HS-5 (cell line): ENCODE measurements around the gene SUGCT.
"Not testable (repeated sequence)": the region's sequence is repeated elsewhere in the genome, so short reads cannot be mapped to it uniquely, and the experiment has no call there.

Experiments used
- DNase-seq: peaks from one replicate; pipeline ENCODE4 v3.0.0-alpha.2; 2012; ENCODE audit warnings: low read depth

The SUGCT gene

DNA sequence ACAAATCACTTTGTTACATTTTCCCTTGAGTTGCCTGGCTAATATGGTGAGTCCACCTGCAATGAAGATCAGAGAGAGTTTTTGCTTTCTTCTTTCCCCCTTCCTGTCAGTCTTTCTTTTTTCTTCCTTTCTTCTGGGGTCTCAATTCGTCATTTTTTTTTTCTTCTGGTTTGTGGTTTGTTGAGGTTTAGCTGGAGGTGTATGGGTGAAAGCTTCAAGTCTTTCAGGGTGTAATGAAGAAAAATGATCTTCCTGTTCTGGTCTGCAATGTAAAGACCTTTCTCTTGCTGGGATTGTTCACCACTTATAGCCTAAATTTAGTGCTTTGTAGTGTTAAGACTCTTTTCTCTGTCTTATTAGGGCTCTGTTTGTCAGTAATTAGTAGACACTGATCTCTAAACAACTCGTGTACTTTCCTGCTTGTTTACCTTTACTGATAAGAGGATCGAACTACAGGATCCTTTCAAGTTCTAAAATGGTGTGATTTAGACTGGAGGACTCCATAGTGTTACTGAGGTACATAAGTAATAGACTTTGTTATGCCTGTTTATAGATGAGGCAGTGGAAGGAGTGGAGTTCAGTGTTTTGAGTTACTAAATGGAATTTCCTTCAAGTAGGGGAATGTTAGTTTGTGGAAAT is 129.1 kb downstream of the SUGCT start:
- DNase-seq, result no peak

DNA sequence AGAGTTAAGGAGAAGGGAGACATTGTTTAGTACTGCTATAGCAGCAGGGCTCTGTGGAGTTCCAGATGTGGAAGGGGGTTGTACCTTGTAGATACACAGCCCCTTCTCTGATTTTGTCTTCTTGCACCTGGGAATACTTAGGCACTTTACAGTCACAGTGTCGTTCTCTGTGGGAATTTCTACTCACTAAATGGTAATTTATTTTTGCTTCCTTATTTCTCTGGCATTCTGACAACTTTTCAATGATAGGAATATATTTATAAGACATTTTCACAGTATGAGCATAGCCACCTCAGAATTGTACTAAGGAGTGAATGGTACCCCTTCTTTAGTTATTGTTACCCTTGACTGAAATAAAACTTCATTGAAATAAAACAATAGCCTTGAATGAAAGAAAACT is 132.8 kb downstream of the SUGCT start:
- no peak for DNase-seq

- not testable (repeated sequence) for DNase-seq
Observed at GRCh38 chr7:40268810-40269209, 134.0 kb downstream of the SUGCT start.

DNA sequence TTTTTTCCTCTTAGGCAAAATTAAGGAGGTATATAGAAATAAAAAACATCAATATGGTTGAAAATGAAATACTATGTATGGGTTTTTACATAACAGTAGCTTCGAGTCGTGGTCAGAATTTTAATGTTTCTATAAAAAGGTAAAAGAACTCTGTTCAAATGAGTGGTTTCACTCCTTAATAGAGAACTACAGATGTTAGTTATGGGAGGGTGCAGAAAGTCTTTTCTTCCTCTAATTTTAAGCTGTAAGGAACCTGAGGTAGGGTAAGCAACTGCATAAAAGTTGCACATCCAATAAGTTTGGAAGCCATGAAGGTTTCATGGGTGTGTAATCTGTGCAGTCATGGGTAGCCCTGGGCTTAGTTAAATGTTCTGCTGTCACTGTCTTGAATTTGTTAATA is 141.3 kb downstream of the SUGCT start:
- DNase-seq, result no peak

GRCh38 chr7:40279991-40280390 is 145.2 kb downstream of the SUGCT start:
- DNase-seq, result no peak

GRCh38 chr7:40282858-40283257 is 148.1 kb downstream of the SUGCT start:
- DNase-seq, result no peak

- no peak for DNase-seq
Observed at GRCh38 chr7:40283391-40283790, 148.6 kb downstream of the SUGCT start.

DNA sequence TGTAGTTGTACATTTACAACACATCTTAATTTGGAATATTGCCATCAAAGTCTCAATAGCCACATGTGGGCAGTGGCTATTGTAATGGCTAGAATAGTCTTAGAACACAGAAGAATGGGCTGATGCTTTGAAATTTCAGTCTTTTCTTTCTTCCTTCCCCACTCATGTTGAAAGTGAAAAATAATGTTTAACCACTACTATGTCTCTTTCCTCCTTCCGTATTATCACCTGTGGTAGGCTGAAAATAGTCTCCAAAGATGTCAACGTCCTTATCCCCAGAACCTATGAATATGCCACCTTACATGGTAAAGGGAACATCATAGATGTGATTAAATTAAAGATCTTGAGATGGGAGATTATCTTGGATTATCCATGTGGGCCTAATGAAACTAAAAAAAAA is 154.0 kb downstream of the SUGCT start:
- no peak for DNase-seq

- DNase-seq, result peak; percentile 73
Observed at GRCh38 chr7:40297741-40298311, 163.0 kb downstream of the SUGCT start.

DNA sequence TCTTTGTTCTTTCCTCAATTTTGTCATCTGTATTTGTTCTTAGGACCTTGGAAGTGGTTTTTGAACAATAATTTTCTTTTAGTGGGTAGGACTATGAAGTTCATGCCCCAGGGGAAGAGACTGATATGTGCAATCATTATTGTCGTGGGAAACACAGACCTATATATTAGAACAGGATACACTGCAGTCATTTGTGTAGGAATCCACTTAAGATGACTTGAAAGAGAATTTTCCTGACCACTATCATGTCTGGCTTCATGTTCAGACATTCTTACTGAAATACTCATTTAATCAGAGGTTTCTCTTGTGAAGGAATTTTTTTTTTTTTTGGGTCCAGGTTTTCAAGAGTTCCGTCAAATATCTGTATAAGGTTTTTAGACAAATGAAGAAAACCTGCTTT is 163.6 kb downstream of the SUGCT start:
- DNase-seq, result peak; percentile 57

DNA sequence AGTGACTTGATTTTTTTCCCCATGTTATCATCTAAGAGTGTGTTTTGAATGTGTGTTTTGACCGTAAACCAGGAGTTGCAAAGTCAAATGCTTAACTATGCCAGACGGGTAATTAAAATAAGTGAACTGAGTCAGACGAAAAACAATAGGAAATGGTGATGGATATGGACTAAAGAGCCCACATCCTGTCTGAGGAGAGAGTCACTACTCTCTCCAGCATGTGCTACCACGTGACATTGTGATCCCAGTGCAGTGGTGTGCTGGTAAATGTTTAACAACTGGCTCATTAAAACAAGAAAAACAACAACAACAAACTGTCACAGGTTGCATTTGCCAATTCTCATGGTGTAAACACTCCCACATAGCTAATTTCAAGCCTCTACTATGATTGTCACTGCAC is 164.3 kb downstream of the SUGCT start:
- peak; percentile 85 for DNase-seq

DNA sequence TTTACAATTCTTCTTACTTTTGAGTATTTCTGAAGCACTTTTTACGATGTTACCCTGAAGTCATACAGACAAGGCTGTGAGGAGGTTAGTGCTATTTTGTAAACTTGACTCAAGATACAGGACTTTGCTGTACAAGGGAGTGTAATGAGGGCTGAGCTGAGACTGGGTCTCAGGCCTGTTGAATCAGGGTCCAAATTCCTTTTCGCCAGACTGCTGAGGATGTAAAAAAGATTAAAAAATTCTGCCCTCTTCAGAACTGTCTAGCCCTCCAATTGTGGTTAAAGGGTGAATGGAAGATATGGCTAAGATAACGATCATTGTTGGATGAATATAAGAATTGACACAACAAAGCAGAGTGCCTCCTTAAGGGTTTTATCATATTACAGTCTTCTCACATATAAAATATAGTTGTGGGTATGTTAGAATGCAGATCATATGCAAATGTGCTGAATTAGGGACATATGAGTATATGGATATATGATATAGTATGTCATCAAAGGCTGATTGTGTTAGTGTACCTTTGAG is 165.4 kb downstream of the SUGCT start:
- DNase-seq, result no peak

GRCh38 chr7:40301486-40302068 is 166.8 kb downstream of the SUGCT start:
- DNase-seq, result no peak

DNA sequence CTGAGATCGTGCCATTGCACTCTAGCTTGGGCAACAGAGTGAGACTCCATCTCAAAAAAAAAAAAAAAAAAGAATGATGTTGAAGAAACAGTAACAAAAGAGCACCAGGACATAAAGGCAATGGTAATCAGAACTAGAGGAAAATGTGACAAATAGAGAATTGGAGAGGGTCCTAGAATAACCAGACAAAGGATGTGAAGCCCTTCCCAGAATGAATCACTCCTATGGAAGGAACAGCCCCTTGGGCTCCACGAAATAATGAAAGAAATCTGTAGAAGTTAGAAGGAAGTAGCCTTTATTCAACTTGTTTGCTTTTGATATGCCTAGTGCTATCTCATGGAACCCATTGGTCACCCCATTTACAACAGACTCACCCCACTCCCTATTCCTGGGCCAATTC is 169.2 kb downstream of the SUGCT start:
- DNase-seq, result no peak

DNA sequence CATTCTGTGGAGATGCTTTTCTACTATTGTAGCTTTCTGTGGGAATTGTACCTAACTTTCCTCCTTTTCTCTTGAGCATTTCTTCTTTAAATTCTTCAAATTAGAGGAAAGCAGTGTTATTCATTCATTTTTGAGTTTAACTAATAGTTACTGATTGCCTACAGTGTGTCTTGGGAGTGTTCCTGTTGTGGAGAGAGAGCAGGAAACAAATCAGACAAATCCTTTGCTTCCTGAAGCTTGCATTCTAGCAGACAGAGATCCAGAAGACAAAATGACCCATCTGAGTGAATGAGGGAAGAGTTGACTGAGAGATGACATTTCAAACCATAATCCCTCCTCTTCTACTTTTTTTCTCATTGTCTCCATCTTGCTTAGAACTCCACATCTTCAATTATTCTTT is 170.4 kb downstream of the SUGCT start:
- DNase-seq, result no peak

- DNase-seq, result no peak
Observed at GRCh38 chr7:40306025-40306424, 171.2 kb downstream of the SUGCT start.

DNA sequence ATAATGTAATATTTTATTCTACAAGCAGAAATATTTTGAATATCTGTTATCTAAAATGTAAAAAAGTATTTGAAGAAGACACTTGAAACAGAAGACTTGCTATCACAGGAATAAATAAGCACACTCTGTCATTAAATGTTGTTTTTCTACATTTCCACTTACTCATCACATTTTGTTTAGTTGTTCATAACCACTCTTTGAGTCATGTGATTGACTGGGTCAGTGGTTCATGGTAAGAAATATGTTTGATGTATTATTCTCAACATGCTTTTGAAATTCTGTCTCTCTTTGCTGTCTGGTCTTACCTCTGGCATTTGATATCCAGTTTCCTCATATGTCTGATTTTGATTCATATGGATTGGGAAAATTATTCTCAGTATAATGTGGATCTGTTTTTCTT is 171.8 kb downstream of the SUGCT start:
- no peak for DNase-seq

DNA sequence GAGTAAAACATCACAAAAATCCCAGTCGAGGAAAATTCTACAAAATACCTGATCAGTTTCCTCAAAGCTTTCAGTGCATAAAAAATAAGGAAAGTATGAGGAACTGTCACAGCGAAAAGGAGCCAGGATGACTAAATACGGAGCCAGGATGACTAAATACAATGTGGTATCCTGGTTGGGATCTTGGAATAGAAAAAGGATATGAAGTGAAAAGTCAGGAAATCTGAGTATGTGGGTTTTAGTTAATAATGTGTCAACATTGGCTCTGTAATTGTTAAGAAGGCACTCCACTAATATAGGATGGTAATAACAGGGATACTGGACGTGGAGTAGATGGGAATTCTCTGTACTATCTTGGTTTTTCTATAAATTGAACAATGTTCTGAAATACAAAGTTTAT is 175.5 kb downstream of the SUGCT start:
- DNase-seq, result no peak

DNA sequence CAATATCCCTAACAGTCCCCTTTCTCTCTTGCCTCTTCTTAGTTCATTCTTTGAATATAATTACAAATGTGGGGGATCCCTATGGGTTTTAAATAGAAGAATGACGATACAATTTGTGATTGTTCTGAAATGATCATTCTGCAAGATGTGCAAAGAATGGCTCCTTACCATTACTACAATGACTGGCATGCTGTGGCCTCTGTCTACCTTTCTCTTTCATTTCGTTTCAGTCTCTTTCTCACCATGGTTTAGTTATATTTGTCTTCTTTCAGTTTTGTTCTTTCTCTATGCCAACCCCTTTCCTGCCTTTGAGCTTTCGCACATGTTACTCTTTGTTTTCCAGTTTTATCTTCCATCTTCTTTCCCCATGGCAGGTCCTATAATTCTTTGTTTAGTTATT is 176.5 kb downstream of the SUGCT start:
- no peak for DNase-seq

- DNase-seq, result no peak
Observed at GRCh38 chr7:40315277-40315676, 180.5 kb downstream of the SUGCT start.

DNA sequence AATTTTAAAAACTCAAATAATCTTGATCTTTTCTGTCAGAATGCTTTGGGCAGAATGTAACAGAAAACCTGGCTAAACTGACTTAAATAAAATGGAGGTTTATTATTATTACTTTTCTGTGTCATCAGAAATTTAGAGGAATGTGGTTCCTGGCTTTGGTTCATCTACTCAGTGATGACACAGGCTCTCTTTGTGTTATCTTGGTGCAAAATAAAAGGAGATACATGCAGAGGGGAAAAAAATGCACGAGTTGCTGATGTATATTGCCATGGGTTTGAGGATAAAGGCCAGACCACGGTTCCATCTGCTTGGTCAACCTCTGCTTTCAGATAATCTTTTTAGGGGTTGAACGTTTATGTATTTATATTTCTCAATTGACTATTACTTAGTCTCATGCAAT is 181.4 kb downstream of the SUGCT start:
- no peak for DNase-seq

GRCh38 chr7:40324914-40325313 is 190.1 kb downstream of the SUGCT start:
- no peak for DNase-seq

GRCh38 chr7:40327113-40327512 is 192.3 kb downstream of the SUGCT start:
- DNase-seq, result no peak

DNA sequence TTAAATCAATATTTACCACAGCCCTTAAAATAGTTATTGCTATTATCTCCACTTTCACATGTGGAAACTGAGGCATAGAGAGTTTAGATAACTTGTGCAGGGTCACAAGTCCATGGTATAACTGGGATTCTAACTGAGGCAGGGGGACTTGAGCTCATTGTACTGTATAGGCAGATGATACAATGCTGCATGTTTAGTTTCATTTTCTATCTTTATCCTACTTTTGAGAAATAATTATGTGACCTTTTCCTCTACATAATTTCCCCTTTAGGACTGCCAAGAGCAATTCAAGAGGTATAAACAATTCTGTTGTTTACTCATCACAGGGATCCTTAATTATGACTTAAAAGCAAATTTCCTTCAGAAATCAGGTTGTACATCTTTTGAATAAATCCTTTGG is 193.1 kb downstream of the SUGCT start:
- DNase-seq, result no peak
